ENCODE data around the gene C1QTNF3. TPM values are rescaled to one million over a fixed set of nuclear protein-coding genes. Genes with fewer than 3 reads are reported as not detected.

The C1QTNF3 gene
- total RNA-seq, 1 experiment from 2014 or later: 1.6 TPM

GRCh38 chr5:34026089-34026761 lies 16.8 kb downstream of the C1QTNF3 start:
- Histone ChIP-seq H3K9me3 (ENCODE audit: low read depth, low read length, poor library complexity, severe bottlenecking) (no peaks in the 10 kb centered on the region), H3K27ac (ENCODE audit: low read depth, low read length, poor library complexity, severe bottlenecking) (no peak overlapping the region), H3K27me3 (replicated peaks; ENCODE audit: insufficient read depth, low read depth, low read length, poor library complexity) (no peaks in the 10 kb centered on the region), H3K36me3 (ENCODE audit: insufficient read depth, low read length, poor library complexity, severe bottlenecking) (no peaks in the 10 kb centered on the region), H3K4me3 (ENCODE audit: low read depth, low read length, poor library complexity, severe bottlenecking) (no peak overlapping the region), H3K4me1 (ENCODE audit: insufficient read depth, low read length, poor library complexity, severe bottlenecking) (no peaks in the 10 kb centered on the region)
- POLR2A ChIA-PET (ENCODE audit: low non-redundant PET): no interaction called here
- no TSS peak for BruUV-seq (replicated peaks)
- CTCF ChIA-PET: no interaction called here
- TF ChIP-seq EZH2 (IDR thresholded peaks at IDR 0.05; ENCODE audit: borderline replicate concordance, low read depth, low read length, poor library complexity, severe bottlenecking) (no peak), CTCF (conservative IDR thresholded peaks at IDR 0.05; ENCODE audit: low read depth, low read length) (no peak)
- no peak for DNase-seq (ENCODE audit: low spot score)
- intact Hi-C loops (cut with micrococcal nuclease; ENCODE audit: unreplicated experiment): no loop called here

- no peak for DNase-seq (ENCODE audit: low spot score)
- no peak for TF ChIP-seq CTCF (conservative IDR thresholded peaks at IDR 0.05; ENCODE audit: low read depth, low read length)
- no peak for TF ChIP-seq EZH2 (IDR thresholded peaks at IDR 0.05; ENCODE audit: borderline replicate concordance, low read depth, low read length, poor library complexity, severe bottlenecking)
- intact Hi-C loops (cut with micrococcal nuclease; ENCODE audit: unreplicated experiment): no loop called here
- H3K36me3 ChIP-seq (ENCODE audit: insufficient read depth, low read length, poor library complexity, severe bottlenecking): no peaks in the 10 kb centered on the region
- no peak overlapping the region for H3K27ac ChIP-seq (ENCODE audit: low read depth, low read length, poor library complexity, severe bottlenecking)
- no TSS peak for BruUV-seq (replicated peaks)
- H3K4me3 ChIP-seq (ENCODE audit: low read depth, low read length, poor library complexity, severe bottlenecking): no peak overlapping the region
- H3K4me1 ChIP-seq (ENCODE audit: insufficient read depth, low read length, poor library complexity, severe bottlenecking): no peaks in the 10 kb centered on the region
- no peaks in the 10 kb centered on the region for H3K9me3 ChIP-seq (ENCODE audit: low read depth, low read length, poor library complexity, severe bottlenecking)
- POLR2A ChIA-PET (ENCODE audit: low non-redundant PET): no interaction called here
- CTCF ChIA-PET: no interaction called here
- no peaks in the 10 kb centered on the region for H3K27me3 ChIP-seq (replicated peaks; ENCODE audit: insufficient read depth, low read depth, low read length, poor library complexity)
Measured at GRCh38 chr5:34022121-34022705, 20.8 kb downstream of the C1QTNF3 start.

- TF ChIP-seq EZH2 (IDR thresholded peaks at IDR 0.05; ENCODE audit: borderline replicate concordance, low read depth, low read length, poor library complexity, severe bottlenecking) (no peak), CTCF (conservative IDR thresholded peaks at IDR 0.05; ENCODE audit: low read depth, low read length) (no peak)
- H3K27ac ChIP-seq (ENCODE audit: low read depth, low read length, poor library complexity, severe bottlenecking): no peak overlapping the region
- H3K9me3 ChIP-seq (ENCODE audit: low read depth, low read length, poor library complexity, severe bottlenecking): no peaks in the 10 kb centered on the region
- H3K27me3 ChIP-seq (replicated peaks; ENCODE audit: insufficient read depth, low read depth, low read length, poor library complexity): no peaks in the 10 kb centered on the region
- intact Hi-C loops (cut with micrococcal nuclease; ENCODE audit: unreplicated experiment): no loop called here
- no peak overlapping the region for H3K4me3 ChIP-seq (ENCODE audit: low read depth, low read length, poor library complexity, severe bottlenecking)
- BruUV-seq (replicated peaks): no TSS peak
- POLR2A ChIA-PET (ENCODE audit: low non-redundant PET): no interaction called here
- DNase-seq (ENCODE audit: low spot score): no peak
- CTCF ChIA-PET: no interaction called here
- no peaks in the 10 kb centered on the region for H3K4me1 ChIP-seq (ENCODE audit: insufficient read depth, low read length, poor library complexity, severe bottlenecking)
- no peaks in the 10 kb centered on the region for H3K36me3 ChIP-seq (ENCODE audit: insufficient read depth, low read length, poor library complexity, severe bottlenecking)
Measured at GRCh38 chr5:34021334-34021733, 21.7 kb downstream of the C1QTNF3 start.

Measured in A673 (cell line).